GM12878 (cell line): ENCODE results near the gene NELL1.

ENCODE experiments used
- CREB1 ChIP-seq: IDR thresholded peaks from 2 replicates; pipeline ENCODE4 v1.6.1; 2012; ENCODE audit warnings: low read depth, mild to moderate bottlenecking, inconsistent platforms
- CREM ChIP-seq: IDR thresholded peaks from 2 replicates; pipeline ENCODE4 v1.6.1; 2014; ENCODE audit warnings: antibody characterized with exemption, low read depth
- CTCF ChIP-seq, 3 experiments: IDR thresholded peaks in 2 of 3; conservative IDR thresholded peaks in 1 of 3; 2 replicates each; pipeline ENCODE4 v1.5.1; 2011; ENCODE audit warnings: low read depth in 3 of 3, low read length in 3 of 3, mild to moderate bottlenecking in 3 of 3, control low read depth in 2 of 3, moderate library complexity in 2 of 3, inconsistent platforms in 1 of 3, mixed read lengths in 1 of 3; ENCODE audit not compliant: control insufficient read depth in 2 of 3, insufficient read depth in 1 of 3; ENCODE audit errors: extremely low read depth in 1 of 3
- ELK1 ChIP-seq: IDR thresholded peaks from 2 replicates; pipeline ENCODE4 v1.6.1; 2012; ENCODE audit warnings: low read depth, low read length, improper control_type of control experiment
- JUND ChIP-seq: IDR thresholded peaks from 2 replicates; pipeline ENCODE4 v1.6.1; 2012; ENCODE audit warnings: low read depth, mild to moderate bottlenecking, low read length, improper control_type of control experiment, moderate library complexity
- MYC ChIP-seq: IDR thresholded peaks from 2 replicates; pipeline ENCODE4 v1.6.1; 2011; ENCODE audit warnings: mild to moderate bottlenecking, low read length, moderate library complexity, inconsistent platforms; ENCODE audit not compliant: insufficient read depth, insufficient replicate concordance, insufficient read length, severe bottlenecking
- PBX3 ChIP-seq: IDR thresholded peaks from 2 replicates; pipeline ENCODE4 v1.6.1; 2011; ENCODE audit warnings: mild to moderate bottlenecking, low read depth, low read length, moderate library complexity; ENCODE audit not compliant: insufficient replicate concordance
- POLR2A ChIP-seq: IDR thresholded peaks from 2 replicates; pipeline ENCODE4 v1.6.1; 2011; ENCODE audit warnings: low read depth, mild to moderate bottlenecking, low read length
- SP1 ChIP-seq: IDR thresholded peaks from one replicate; pipeline ENCODE4 v1.6.1; 2011; ENCODE audit warnings: low read depth, low read length
- SUPT20H ChIP-seq: IDR thresholded peaks from 2 replicates; pipeline ENCODE4 v1.6.1; 2011; ENCODE audit warnings: low read depth, mild to moderate bottlenecking, low read length, moderate library complexity, borderline replicate concordance; ENCODE audit not compliant: control insufficient read depth
- ZBTB33 ChIP-seq: fragments of 450-650 bp; IDR thresholded peaks from 2 replicates; pipeline ENCODE4 v1.6.1; 2017; ENCODE audit warnings: mild to moderate bottlenecking

- TF ChIP-seq CTCF (IDR thresholded peaks at IDR 0.05 in 2 of 3, conservative IDR thresholded peaks at IDR 0.05 in 1 of 3; ENCODE audit: control insufficient read depth in 2 of 3, extremely low read depth in 1 of 3, insufficient read depth in 1 of 3, low read depth in 3 of 3, low read length in 3 of 3) (no peak), SP1 (no peak), CREB1 (no peak), ZBTB33 (no peak), PBX3 (no peak), POLR2A (no peak), ELK1 (no peak), JUND (no peak), MYC (no peak), CREM (no peak), SUPT20H (no peak)
These were observed 802.9 kb downstream of the NELL1 start for GRCh38 chr11:21472261-21472660.
